Measurements from ENCODE around the gene KISS1.

GRCh38 chr1:204223129-204223860, 27.0 kb upstream of the KISS1 start:
- TF ChIP-seq CTCF (optimal IDR thresholded peaks at IDR 0.05 in 1 of 3, IDR thresholded peaks at IDR 0.05 in 1 of 3, conservative IDR thresholded peaks at IDR 0.05 in 1 of 3; ENCODE audit: extremely low read depth in 1 of 3, insufficient read depth in 2 of 3, low read length in 3 of 3): no peak
- no peak for TF ChIP-seq EZH2 (IDR thresholded peaks at IDR 0.05; ENCODE audit: low read length)
